HAP-1 (cell line): Measurements from ENCODE around the gene ABCF2.

Experiments used
- DNase-seq, 2 experiments: peaks; one replicate each; pipeline ENCODE4 v3.0.0-alpha.2; 2016 to 2020; ENCODE audit warnings: low spot score in 2 of 2
- H3K27me3 ChIP-seq: fragments of 250-450 bp; sonication (Bioruptor Pico); 2 replicates; pipeline ENCODE4 v1.5.1; 2020; ENCODE audit warnings: low read depth, mild to moderate bottlenecking, moderate library complexity
- H3K36me3 ChIP-seq: fragments of 250-450 bp; sonication (Bioruptor Pico); replicated peaks from 2 replicates; pipeline ENCODE4 v1.5.1; 2020; ENCODE audit warnings: mild to moderate bottlenecking
- H3K4me1 ChIP-seq: fragments of 250-450 bp; sonication (Bioruptor Pico); 2 replicates; pipeline ENCODE4 v1.5.1; 2020; ENCODE audit warnings: mild to moderate bottlenecking
- H3K4me3 ChIP-seq: fragments of 250-450 bp; sonication (Bioruptor Pico); 2 replicates; pipeline ENCODE4 v1.5.1; 2020; ENCODE audit warnings: mild to moderate bottlenecking, moderate library complexity
- H3K9me3 ChIP-seq: fragments of 250-450 bp; sonication (Bioruptor Pico); 2 replicates; pipeline ENCODE4 v1.5.1; 2020; ENCODE audit warnings: mild to moderate bottlenecking, moderate library complexity
- in situ Hi-C: fragments of 300-500 bp; cut with MboI; formaldehyde crosslinking; loops from 3 replicates; pipeline ENCODE4 v1.14.3; 2020; ENCODE audit warnings: low sequenced_read_pairs, inconsistent platforms, mixed read lengths

Gene ABCF2

DNA sequence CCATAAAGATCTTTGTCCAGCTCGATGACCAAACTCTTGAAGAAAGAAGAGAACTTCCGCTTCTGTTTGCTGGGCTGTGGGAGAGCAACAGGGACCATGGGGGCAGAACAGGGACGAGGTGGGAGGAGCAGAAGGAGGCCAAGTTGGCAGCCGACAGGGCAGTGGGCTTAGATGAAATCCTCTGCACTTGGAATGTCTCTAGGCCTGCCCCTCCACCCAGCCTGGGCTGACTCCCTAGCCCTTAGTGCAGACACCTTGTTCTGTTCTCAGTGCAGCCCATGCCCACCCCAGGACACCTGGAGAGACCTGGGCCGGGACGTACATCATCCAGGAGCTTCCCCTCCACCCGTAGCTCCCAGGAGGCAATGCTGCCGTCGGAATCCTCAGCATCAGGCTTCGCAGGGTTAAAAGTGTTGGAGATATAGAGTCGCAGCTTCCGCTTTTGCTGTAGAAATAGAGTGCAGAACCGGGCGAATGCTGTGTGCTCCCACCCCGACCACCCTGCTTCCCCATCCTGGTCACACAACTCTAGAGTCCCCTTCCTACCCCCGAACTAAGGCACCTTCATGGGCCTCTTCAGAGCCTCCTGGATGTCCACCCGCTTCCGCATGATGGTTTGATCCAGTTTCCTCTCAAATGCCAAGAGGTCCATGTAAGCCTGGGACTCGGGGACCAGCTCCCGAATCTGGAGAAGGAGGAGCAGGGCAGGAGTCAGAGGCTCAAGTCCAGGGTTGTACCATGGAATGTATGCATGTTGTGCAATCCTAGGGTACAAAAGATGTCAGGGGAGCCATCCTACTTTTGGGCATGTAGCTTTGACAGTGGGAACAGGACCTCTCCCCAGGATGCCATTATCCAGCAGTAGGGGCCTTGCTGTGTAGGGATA is 15.4 kb upstream of the ABCF2 start:
- peaks cover 25% of the 10 kb centered on the region for H3K4me1 ChIP-seq
- no peaks in the 10 kb centered on the region for H3K27me3 ChIP-seq
- H3K4me3 ChIP-seq = no peak overlapping the region
- DNase-seq = no peak
- H3K9me3 ChIP-seq = no peaks in the 10 kb centered on the region
- peaks cover 38% of the 10 kb centered on the region for H3K36me3 ChIP-seq
- in situ Hi-C loops = no loop called here

DNA sequence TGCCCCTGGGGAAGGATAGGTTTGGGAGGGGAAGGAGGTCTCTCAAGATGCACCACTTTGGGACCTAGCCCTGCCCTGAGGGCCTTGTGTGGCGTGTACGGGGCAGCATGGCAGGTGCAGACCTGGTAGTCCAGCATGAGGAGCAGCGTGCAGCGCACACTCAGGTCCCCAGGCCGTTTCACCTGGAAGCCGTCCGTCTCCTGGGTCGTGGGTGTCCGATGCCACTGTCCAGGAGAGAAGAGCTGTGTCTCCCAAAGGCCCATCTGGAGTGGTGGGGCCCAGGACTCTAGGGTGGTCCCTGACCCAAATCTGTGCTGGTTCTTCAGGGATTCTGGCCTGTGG is 14.7 kb upstream of the ABCF2 start:
- Histone ChIP-seq H3K36me3 (peaks cover 44% of the 10 kb centered on the region), H3K4me1 (peaks cover 19% of the 10 kb centered on the region), H3K9me3 (no peaks in the 10 kb centered on the region), H3K4me3 (no peak overlapping the region), H3K27me3 (no peaks in the 10 kb centered on the region)
- in situ Hi-C loops = no loop called here
- DNase-seq = no peak

DNA sequence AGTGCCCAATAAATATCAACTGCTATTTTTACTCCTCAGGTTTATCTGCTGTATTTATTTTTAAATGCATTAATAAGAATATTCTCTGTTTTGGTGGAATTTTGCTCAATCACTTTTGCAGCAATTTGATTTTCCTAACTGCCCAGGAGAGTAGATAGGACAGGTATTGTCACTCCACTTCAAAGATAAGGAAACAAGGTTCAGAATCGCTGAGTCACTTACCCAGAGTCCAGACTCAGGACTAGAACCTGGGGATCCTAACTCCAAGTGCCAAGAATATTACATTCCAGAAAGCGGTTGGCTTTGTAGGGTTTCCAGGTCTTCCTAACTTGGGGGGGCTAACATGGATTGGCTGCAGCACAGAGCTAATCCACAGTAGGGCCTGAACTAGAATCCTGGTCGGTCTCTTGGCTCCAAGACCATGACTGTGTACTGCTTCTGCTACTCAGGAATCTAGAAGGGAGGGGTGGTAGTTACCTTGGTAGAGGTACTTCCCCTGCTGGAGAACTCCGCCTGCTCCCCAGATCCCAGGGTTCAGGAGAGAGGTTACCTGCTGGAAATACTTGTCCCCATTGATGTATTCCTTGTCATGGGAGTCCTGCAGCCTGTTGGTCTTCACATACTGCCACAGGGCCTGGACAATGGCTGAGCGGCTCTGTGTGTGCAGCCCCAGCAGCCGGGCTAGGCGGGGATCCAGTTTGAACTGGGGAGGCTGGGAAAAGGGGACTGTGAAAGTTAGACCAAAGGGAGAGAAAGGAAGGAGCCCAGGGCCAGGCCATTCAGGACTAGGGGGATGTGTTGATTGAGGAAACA is 14.1 kb upstream of the ABCF2 start:
- Histone ChIP-seq H3K36me3 (peaks cover 50% of the 10 kb centered on the region), H3K4me3 (no peak overlapping the region), H3K27me3 (no peaks in the 10 kb centered on the region), H3K4me1 (peaks cover 16% of the 10 kb centered on the region), H3K9me3 (no peaks in the 10 kb centered on the region)
- in situ Hi-C loops = no loop called here
- no peak for DNase-seq

DNA sequence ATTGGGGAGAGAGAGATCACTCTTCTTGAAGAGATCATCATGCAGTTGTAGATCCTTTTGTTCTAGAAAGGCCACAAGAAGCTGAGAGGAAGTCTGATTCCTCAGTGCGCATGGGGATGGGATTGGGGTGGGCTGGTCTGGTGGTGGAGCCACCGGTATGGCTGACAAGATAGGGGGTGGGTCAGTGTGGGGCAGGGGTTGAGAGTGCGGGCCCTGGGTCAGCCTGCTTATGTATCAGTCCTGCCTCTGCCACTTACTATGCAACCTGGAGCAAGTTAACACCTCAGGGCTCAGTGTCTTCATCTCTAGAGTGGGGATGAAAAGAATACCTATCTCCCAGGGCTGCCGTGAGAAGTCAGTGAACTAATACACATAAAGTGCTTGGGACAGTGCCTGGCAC is 13.5 kb upstream of the ABCF2 start:
- Histone ChIP-seq H3K4me1 (peaks cover 16% of the 10 kb centered on the region), H3K36me3 (peaks cover 56% of the 10 kb centered on the region), H3K4me3 (no peak overlapping the region), H3K9me3 (no peaks in the 10 kb centered on the region), H3K27me3 (no peaks in the 10 kb centered on the region)
- no peak for DNase-seq
- in situ Hi-C loops = no loop called here

DNA sequence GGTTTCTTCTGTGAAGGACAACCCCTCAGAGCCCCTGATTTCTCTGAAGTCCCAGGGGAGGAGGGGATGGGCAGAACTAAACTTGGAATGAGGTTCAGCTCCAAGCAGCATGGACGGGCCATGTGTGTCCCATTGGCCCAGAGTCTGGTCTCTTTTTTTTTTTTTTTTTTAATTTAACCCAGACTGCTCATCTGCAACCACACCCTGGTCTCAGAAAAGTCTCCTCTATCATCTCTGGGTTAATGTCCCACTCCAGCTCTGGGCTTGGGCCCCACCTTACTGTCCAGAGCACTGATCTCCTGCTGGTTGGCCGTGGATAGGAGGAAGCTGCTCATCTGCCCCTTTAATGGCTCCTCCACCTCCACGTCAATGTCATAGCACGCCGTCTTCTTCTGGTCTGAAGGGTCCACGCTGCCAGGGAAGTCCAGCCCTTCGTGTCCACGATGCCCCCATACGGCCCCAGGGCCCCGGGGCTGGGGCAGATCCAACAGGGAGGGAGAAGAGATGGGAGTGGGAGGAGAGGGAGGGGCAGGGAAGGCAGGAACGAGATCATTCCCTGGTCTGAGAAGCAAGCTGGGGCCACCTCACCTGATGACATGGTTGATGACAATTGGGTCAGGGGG is 12.9 kb upstream of the ABCF2 start:
- H3K4me1 ChIP-seq = peaks cover 12% of the 10 kb centered on the region
- H3K27me3 ChIP-seq = no peaks in the 10 kb centered on the region
- DNase-seq = no peak
- H3K9me3 ChIP-seq = no peaks in the 10 kb centered on the region
- in situ Hi-C loops = no loop called here
- H3K4me3 ChIP-seq = no peak overlapping the region
- H3K36me3 ChIP-seq = peaks cover 62% of the 10 kb centered on the region

DNA sequence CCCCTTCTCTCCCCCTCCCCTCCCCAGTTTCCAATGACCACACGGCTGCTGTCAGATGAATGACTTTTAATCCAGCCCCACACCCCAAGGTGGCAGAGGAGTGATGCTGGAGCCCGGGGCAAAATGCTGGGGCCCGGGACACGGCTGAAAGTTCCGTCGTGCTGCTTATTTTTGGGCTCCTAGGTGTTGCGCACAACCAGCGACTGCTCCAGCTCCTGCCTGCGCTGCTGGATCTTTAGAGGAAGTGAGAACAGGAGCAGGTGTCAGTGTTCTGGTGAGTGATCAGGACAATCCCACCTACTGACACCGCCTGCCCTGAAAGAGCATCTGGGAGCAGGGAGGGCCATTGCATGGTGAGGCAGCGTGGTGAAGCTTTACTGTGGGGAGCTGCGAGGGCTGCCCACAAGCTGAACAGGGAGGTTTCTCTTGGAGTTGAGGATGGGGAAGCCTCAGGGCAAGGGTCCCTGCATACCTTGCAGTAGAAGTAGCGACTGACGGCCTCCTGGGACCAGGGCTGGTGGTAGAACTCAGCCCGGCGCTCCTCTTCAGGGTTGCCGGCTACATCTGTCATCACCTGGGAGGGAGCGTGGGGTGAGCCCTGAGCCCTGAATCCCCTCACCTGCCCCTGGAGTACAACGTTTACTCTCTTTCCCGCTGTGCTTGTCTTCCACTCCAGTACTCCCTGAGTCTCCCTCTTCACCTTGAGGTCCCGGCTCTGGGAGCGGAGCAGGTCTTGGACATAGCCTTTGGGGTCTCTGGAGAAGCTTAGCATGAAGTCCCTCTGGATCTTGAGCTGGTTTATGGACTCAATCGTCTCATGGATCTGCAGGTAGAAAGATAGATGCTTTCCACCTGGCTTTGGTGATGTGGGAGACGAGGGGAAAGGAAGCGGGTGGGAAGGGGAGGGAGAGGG is 12.2 kb upstream of the ABCF2 start:
- Histone ChIP-seq H3K4me3 (no peak overlapping the region), H3K36me3 (peaks cover 70% of the 10 kb centered on the region), H3K4me1 (0 out of 2 replicates have a peak, but pooled peaks cover 6% of the 10 kb centered on the region), H3K27me3 (no peaks in the 10 kb centered on the region), H3K9me3 (no peaks in the 10 kb centered on the region)
- in situ Hi-C loops = no loop called here
- DNase-seq = no peak

DNA sequence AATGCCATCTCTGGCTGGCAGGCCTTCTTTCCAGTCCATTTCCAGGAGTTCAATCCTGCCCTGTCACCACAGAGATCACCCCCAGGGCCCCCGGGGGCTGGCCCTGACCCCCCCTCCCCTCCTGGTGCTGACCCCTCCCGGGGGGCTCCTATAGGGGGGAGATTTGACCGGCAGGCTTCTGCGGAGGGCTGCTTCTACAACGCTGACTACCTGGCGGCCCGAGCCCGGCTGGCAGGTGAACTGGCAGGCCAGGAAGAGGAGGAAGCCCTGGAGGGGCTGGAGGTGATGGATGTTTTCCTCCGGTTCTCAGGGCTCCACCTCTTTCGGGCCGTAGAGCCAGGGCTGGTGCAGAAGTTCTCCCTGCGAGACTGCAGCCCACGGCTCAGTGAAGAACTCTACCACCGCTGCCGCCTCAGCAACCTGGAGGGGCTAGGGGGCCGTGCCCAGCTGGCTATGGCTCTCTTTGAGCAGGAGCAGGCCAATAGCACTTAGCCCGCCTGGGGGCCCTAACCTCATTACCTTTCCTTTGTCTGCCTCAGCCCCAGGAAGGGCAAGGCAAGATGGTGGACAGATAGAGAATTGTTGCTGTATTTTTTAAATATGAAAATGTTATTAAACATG is 11.3 kb upstream of the ABCF2 start:
- in situ Hi-C loops = no loop called here
- H3K4me1 ChIP-seq = peaks cover 5% of the 10 kb centered on the region
- DNase-seq = no peak
- no peaks in the 10 kb centered on the region for H3K27me3 ChIP-seq
- peaks cover 73% of the 10 kb centered on the region for H3K36me3 ChIP-seq
- no peaks in the 10 kb centered on the region for H3K9me3 ChIP-seq
- no peak overlapping the region for H3K4me3 ChIP-seq

DNA sequence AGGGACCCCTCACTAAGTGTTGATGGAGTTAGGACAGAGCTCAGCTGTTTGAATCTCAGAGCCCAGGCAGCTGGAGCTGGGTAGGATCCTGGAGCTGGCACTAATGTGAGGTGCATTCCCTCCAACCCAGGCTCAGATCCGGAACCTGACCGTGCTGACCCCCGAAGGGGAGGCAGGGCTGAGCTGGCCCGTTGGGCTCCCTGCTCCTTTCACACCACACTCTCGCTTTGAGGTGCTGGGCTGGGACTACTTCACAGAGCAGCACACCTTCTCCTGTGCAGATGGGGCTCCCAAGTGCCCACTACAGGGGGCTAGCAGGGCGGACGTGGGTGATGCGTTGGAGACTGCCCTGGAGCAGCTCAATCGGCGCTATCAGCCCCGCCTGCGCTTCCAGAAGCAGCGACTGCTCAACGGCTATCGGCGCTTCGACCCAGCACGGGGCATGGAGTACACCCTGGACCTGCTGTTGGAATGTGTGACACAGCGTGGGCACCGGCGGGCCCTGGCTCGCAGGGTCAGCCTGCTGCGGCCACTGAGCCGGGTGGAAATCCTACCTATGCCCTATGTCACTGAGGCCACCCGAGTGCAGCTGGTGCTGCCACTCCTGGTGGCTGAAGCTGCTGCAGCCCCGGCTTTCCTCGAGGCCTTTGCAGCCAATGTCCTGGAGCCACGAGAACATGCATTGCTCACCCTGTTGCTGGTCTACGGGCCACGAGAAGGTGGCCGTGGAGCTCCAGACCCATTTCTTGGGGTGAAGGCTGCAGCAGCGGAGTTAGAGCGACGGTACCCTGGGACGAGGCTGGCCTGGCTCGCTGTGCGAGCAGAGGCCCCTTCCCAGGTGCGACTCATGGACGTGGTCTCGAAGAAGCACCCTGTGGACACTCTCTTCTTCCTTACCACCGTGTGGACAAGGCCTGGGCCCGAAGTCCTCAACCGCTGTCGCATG is 10.5 kb upstream of the ABCF2 start:
- Histone ChIP-seq H3K36me3 (peaks cover 77% of the 10 kb centered on the region), H3K4me1 (peaks cover 5% of the 10 kb centered on the region), H3K9me3 (no peaks in the 10 kb centered on the region), H3K4me3 (no peak overlapping the region), H3K27me3 (no peaks in the 10 kb centered on the region)
- no peak for DNase-seq
- in situ Hi-C loops = no loop called here

DNA sequence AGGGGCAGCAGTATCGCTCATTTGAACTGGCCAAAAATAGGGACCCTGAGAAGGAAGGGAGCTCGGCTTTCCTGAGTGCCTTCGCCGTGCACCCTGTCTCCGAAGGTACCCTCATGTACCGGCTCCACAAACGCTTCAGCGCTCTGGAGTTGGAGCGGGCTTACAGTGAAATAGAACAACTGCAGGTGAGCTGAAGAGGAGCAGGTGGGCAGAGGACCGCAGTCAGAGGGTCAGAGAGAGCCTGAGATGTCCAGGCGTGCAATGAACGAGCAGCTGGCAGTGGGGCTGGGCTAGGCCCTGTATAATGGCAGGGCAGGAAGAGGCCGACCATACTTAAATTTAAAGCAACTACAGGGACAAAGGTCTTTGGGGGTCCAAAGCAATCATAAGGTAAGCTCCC is 9.4 kb upstream of the ABCF2 start:
- Histone ChIP-seq H3K4me3 (no peak overlapping the region), H3K4me1 (peaks cover 9% of the 10 kb centered on the region), H3K36me3 (peaks cover 72% of the 10 kb centered on the region), H3K9me3 (no peaks in the 10 kb centered on the region), H3K27me3 (no peaks in the 10 kb centered on the region)
- in situ Hi-C loops = no loop called here
- no peak for DNase-seq

DNA sequence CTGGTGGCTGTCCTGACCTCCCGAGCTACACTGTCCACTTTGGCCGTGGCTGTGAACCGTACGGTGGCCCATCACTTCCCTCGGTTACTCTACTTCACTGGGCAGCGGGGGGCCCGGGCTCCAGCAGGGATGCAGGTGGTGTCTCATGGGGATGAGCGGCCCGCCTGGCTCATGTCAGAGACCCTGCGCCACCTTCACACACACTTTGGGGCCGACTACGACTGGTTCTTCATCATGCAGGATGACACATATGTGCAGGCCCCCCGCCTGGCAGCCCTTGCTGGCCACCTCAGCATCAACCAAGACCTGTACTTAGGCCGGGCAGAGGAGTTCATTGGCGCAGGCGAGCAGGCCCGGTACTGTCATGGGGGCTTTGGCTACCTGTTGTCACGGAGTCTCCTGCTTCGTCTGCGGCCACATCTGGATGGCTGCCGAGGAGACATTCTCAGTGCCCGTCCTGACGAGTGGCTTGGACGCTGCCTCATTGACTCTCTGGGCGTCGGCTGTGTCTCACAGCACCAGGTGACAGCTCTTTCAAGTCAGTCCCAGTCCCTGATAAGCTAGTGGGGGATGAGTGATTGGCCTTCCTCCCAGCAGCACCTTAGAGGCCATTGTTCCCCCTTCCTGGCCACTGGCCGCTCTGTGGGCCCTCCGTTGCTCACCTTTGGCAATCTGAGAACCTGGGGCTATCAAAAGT is 8.2 kb upstream of the ABCF2 start:
- Histone ChIP-seq H3K27me3 (no peaks in the 10 kb centered on the region), H3K9me3 (no peaks in the 10 kb centered on the region), H3K36me3 (peaks cover 63% of the 10 kb centered on the region), H3K4me3 (no peak overlapping the region), H3K4me1 (peaks cover 14% of the 10 kb centered on the region)
- in situ Hi-C loops = no loop called here
- DNase-seq = no peak

DNA sequence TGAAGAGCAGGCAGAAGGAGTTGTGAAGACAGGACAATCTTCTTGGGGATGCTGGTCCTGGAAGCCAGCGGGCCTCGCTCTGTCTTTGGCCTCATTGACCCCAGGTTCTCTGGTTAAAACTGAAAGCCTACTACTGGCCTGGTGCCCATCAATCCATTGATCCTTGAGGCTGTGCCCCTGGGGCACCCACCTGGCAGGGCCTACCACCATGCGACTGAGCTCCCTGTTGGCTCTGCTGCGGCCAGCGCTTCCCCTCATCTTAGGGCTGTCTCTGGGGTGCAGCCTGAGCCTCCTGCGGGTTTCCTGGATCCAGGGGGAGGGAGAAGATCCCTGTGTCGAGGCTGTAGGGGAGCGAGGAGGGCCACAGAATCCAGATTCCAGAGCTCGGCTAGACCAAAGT is 6.8 kb upstream of the ABCF2 start:
- Histone ChIP-seq H3K4me3 (peak overlapping the region; percentile 89), H3K27me3 (no peaks in the 10 kb centered on the region), H3K36me3 (peaks cover 53% of the 10 kb centered on the region), H3K4me1 (peaks cover 14% of the 10 kb centered on the region), H3K9me3 (no peaks in the 10 kb centered on the region)
- in situ Hi-C loops = no loop called here
- no peak for DNase-seq
